DOHH2 (cell line): ENCODE measurements around the gene LGR6.

Experiments
- H3F3A ChIP-seq: fragments of 200-600 bp; sonication (generic), shearing (Covaris generic); 2 replicates; pipeline ENCODE4 v1.6.0; 2016; ENCODE audit warnings: antibody characterized with exemption, mild to moderate bottlenecking; ENCODE audit not compliant: control insufficient read depth, insufficient read depth
- H3K27ac ChIP-seq: fragments of 200-600 bp; sonication (generic); 2 replicates; pipeline ENCODE4 v1.5.1; 2014; ENCODE audit warnings: low read depth, mild to moderate bottlenecking, low read length, moderate library complexity
- H3K27me3 ChIP-seq: fragments of 200-600 bp; sonication (generic); 2 replicates; pipeline ENCODE4 v1.6.1; 2014; ENCODE audit warnings: mild to moderate bottlenecking, low read length, mixed read lengths; ENCODE audit not compliant: control insufficient read depth
- H3K36me3 ChIP-seq: fragments of 200-600 bp; sonication (generic); 2 replicates; pipeline ENCODE4 v1.6.1; 2014; ENCODE audit warnings: mild to moderate bottlenecking, low read length, moderate library complexity, mixed read lengths; ENCODE audit not compliant: control insufficient read depth
- H3K4me1 ChIP-seq: fragments of 200-600 bp; sonication (generic); 2 replicates; pipeline ENCODE4 v1.6.1; 2014; ENCODE audit warnings: mild to moderate bottlenecking, low read length, mixed read lengths; ENCODE audit not compliant: control insufficient read depth
- H3K4me2 ChIP-seq: fragments of 200-600 bp; sonication (generic); 2 replicates; pipeline ENCODE4 v1.6.0; 2014; ENCODE audit warnings: mild to moderate bottlenecking, low read length, moderate library complexity
- H3K4me3 ChIP-seq: fragments of 200-600 bp; sonication (generic); 2 replicates; pipeline ENCODE4 v1.5.1; 2014; ENCODE audit warnings: mild to moderate bottlenecking, low read length, mixed read lengths
- H3K79me2 ChIP-seq: fragments of 200-600 bp; sonication (generic); 2 replicates; pipeline ENCODE4 v1.6.1; 2014; ENCODE audit warnings: mild to moderate bottlenecking, low read length, mixed read lengths; ENCODE audit not compliant: control insufficient read depth
- H3K9me2 ChIP-seq: fragments of 200-600 bp; sonication (generic); replicated peaks from 2 replicates; pipeline ENCODE4 v1.6.1; 2014; ENCODE audit warnings: mild to moderate bottlenecking, low read length, mixed read lengths; ENCODE audit not compliant: control insufficient read depth
- H3K9me3 ChIP-seq: fragments of 200-600 bp; sonication (generic); 2 replicates; pipeline ENCODE4 v1.6.1; 2014; ENCODE audit warnings: antibody characterized with exemption, low read length, mixed read lengths; ENCODE audit not compliant: control insufficient read depth, insufficient read depth
- H4K20me1 ChIP-seq: fragments of 200-600 bp; sonication (generic); 2 replicates; pipeline ENCODE4 v1.6.0; 2014; ENCODE audit warnings: low read depth, mild to moderate bottlenecking, antibody characterized with exemption, low read length, moderate library complexity; ENCODE audit not compliant: control insufficient read depth, insufficient read depth
- CTCF ChIP-seq: fragments of 200-600 bp; sonication (generic); IDR thresholded peaks from one replicate; pipeline ENCODE4 v1.5.1; 2014; ENCODE audit warnings: antibody characterized with exemption, mild to moderate bottlenecking, low read depth, low read length; ENCODE audit not compliant: poor library complexity, severe bottlenecking
- EZH2phosphoT487 ChIP-seq: fragments of 200-600 bp; sonication (generic); IDR thresholded peaks from 2 replicates; pipeline ENCODE4 v1.6.1; 2017; ENCODE audit warnings: borderline replicate concordance, mild to moderate bottlenecking, antibody characterized with exemption, low read length, moderate library complexity, mixed read lengths

Gene LGR6

GRCh38 chr1:202247837-202248795 is 54.5 kb downstream of the LGR6 start:
- Histone ChIP-seq H3F3A (no peaks in the 10 kb centered on the region), H3K36me3 (no peaks in the 10 kb centered on the region), H3K27me3 (peaks cover 17% of the 10 kb centered on the region; the same call in 1 of the 2 replicates), H3K4me2 (no peak overlapping the region), H3K27ac (no peak overlapping the region), H3K9me3 (no peaks in the 10 kb centered on the region), H3K9me2 (no peaks in the 10 kb centered on the region), H3K79me2 (no peaks in the 10 kb centered on the region), H3K4me1 (peaks cover 4% of the 10 kb centered on the region; the same call in 1 of the 2 replicates), H4K20me1 (no peaks in the 10 kb centered on the region), H3K4me3 (no peak overlapping the region)
- TF ChIP-seq EZH2phosphoT487 (no peak), CTCF (no peak)

GRCh38 chr1:202248861-202249260 is 55.3 kb downstream of the LGR6 start:
- peaks cover 14% of the 10 kb centered on the region; the same call in 1 of the 2 replicates for H3K27me3 ChIP-seq
- no peaks in the 10 kb centered on the region for H4K20me1 ChIP-seq
- H3K79me2 ChIP-seq, result no peaks in the 10 kb centered on the region
- no peak overlapping the region for H3K4me2 ChIP-seq
- H3K9me3 ChIP-seq, result no peaks in the 10 kb centered on the region
- TF ChIP-seq CTCF (no peak), EZH2phosphoT487 (no peak)
- no peak overlapping the region for H3K4me3 ChIP-seq
- peaks cover 4% of the 10 kb centered on the region; the same call in 1 of the 2 replicates for H3K4me1 ChIP-seq
- H3K36me3 ChIP-seq, result no peaks in the 10 kb centered on the region
- H3K27ac ChIP-seq, result no peak overlapping the region
- H3K9me2 ChIP-seq, result no peaks in the 10 kb centered on the region
- H3F3A ChIP-seq, result no peaks in the 10 kb centered on the region

- TF ChIP-seq CTCF, result no peak
- no peak overlapping the region for H3K4me2 ChIP-seq
- H3K36me3 ChIP-seq, result no peaks in the 10 kb centered on the region
- no peaks in the 10 kb centered on the region for H3K9me3 ChIP-seq
- no peaks in the 10 kb centered on the region for H3K79me2 ChIP-seq
- H3K27ac ChIP-seq, result no peak overlapping the region
- H3F3A ChIP-seq, result no peaks in the 10 kb centered on the region
- H4K20me1 ChIP-seq, result no peaks in the 10 kb centered on the region
- H3K4me1 ChIP-seq, result peaks cover 7% of the 10 kb centered on the region
- H3K9me2 ChIP-seq, result no peaks in the 10 kb centered on the region
- H3K4me3 ChIP-seq, result no peak overlapping the region
- H3K27me3 ChIP-seq, result peaks cover 14% of the 10 kb centered on the region; the same call in 1 of the 2 replicates
These were observed 55.8 kb downstream of the LGR6 start for GRCh38 chr1:202249436-202249835.
